ENCODE results near the gene METTL15. TPM values are rescaled to one million over a fixed set of nuclear protein-coding genes. Genes with fewer than 3 reads are reported as not detected.
"Not testable (repeated sequence)": the region's sequence is repeated elsewhere in the genome, so short reads cannot be mapped to it uniquely, and the experiment has no call there.

Gene METTL15
- total RNA-seq, 3 donors from 2014 or later: 9.8 to 30.3 (median 16.4) TPM

DNA sequence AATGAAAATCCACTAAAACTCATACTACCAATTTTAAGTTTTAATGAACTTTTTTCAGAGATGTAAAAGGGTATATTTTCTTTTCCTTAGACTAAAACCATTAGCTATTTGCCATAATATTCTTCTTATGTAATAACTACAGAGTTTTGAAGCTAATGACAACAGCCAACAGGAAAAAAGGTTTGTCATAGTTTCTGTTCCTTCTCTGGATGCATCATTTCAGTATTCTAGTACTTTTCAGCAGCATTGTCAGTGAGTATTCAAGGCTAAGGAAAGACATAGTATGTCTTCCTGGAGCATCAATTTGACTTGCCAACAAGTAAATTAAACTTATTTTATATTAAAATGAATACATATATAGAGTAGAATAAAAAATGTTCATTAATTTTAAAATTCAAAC is 166.0 kb downstream of the METTL15 start:
- H3K27me3 ChIP-seq: no peaks in the 10 kb centered on the region
- intact Hi-C loops (cut with DNase I; ENCODE audit: low total_unique reads): no loop called here
- no peak overlapping the region for H3K4me3 ChIP-seq
- H3K4me1 ChIP-seq: no peaks in the 10 kb centered on the region
- H3K36me3 ChIP-seq: no peaks in the 10 kb centered on the region
- H3K27ac ChIP-seq: no peak overlapping the region
- no peak for DNase-seq (ENCODE audit: low spot score in 2 of 2)
- H3K9me3 ChIP-seq: no peaks in the 10 kb centered on the region
- TF ChIP-seq, protein P1, sequence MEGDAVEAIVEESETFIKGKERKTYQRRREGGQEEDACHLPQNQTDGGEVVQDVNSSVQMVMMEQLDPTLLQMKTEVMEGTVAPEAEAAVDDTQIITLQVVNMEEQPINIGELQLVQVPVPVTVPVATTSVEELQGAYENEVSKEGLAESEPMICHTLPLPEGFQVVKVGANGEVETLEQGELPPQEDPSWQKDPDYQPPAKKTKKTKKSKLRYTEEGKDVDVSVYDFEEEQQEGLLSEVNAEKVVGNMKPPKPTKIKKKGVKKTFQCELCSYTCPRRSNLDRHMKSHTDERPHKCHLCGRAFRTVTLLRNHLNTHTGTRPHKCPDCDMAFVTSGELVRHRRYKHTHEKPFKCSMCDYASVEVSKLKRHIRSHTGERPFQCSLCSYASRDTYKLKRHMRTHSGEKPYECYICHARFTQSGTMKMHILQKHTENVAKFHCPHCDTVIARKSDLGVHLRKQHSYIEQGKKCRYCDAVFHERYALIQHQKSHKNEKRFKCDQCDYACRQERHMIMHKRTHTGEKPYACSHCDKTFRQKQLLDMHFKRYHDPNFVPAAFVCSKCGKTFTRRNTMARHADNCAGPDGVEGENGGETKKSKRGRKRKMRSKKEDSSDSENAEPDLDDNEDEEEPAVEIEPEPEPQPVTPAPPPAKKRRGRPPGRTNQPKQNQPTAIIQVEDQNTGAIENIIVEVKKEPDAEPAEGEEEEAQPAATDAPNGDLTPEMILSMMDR (IDR thresholded peaks at IDR 0.05): no peak
- no peak for TF ChIP-seq POLR2AphosphoS5 (IDR thresholded peaks at IDR 0.05)

DNA sequence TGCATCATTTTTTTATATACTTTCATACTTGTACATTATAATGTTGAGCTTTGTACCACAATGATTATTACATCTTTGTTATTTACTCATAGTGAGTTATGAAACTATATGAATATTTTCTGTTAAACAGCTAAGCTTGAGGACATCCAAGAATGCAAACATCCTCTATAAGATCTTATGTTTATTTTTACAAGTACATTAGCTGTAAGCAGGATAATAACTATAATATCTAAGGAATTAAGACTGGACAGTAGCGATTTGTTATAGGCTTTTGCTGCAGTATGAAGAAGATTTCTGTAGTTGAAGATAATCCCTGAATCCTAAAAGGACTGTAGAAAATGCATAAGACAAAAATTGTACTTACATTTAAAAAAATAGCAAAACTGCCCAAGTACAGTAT is 176.0 kb downstream of the METTL15 start:
- no peaks in the 10 kb centered on the region for H3K9me3 ChIP-seq
- H3K27me3 ChIP-seq: no peaks in the 10 kb centered on the region
- H3K4me1 ChIP-seq: no peaks in the 10 kb centered on the region
- H3K4me3 ChIP-seq: no peak overlapping the region
- no peak overlapping the region for H3K27ac ChIP-seq
- no peaks in the 10 kb centered on the region for H3K36me3 ChIP-seq
- no peak for DNase-seq (ENCODE audit: low spot score in 2 of 2)
- intact Hi-C loops (cut with DNase I; ENCODE audit: low total_unique reads): no loop called here
- TF ChIP-seq POLR2A (IDR thresholded peaks at IDR 0.05) (no peak), POLR2AphosphoS5 (IDR thresholded peaks at IDR 0.05) (no peak)
- TF ChIP-seq, protein P1 (IDR thresholded peaks at IDR 0.05): no peak

DNA sequence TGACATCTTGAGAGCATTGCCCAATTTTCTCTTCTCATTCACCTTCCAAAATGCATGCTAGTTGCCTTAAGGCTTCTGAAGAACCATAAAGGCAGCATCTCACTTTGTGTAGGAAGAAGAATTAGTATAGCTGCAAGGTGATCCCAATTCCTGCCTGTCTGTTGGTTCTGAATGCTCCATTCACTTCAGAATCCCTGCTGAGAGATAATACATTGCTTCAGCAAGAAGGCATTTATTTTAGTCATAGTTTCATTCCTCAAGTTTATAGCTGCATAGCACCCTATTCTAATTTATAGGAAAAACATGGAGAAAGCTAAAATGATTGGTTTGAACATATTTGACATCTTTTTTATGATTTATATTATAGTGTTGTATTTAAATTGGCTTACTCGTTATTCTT is 181.3 kb downstream of the METTL15 start:
- DNase-seq (ENCODE audit: low spot score in 2 of 2): no peak
- Histone ChIP-seq H3K36me3 (no peaks in the 10 kb centered on the region), H3K4me1 (no peaks in the 10 kb centered on the region), H3K4me3 (no peak overlapping the region), H3K27ac (no peak overlapping the region), H3K9me3 (no peaks in the 10 kb centered on the region), H3K27me3 (no peaks in the 10 kb centered on the region)
- intact Hi-C loops (cut with DNase I; ENCODE audit: low total_unique reads): no loop called here
- TF ChIP-seq, protein P1 (IDR thresholded peaks at IDR 0.05): no peak
- TF ChIP-seq POLR2AphosphoS5 (IDR thresholded peaks at IDR 0.05) (no peak), POLR2A (IDR thresholded peaks at IDR 0.05) (no peak)

DNA sequence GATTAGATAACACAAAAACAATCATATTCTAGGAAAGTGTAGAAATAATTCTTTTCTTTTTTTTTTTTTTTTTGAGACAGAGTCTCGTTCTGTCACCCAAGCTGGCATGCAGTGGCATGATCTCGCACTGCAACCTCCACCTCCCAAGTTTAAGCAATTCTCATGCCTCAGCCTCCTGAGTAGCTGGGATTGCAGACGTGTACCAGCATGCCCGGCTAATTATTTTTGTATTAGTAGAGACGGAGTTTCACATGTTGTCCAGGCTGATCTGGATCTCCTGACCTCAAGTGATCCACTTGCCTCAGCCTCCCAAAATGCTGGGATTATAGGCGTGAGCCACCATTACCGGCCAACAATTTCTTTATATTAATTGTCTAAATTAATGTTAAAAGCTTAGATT is 182.8 kb downstream of the METTL15 start:
- H3K36me3 ChIP-seq; DNase-seq (ENCODE audit: low spot score in 2 of 2); H3K4me1 ChIP-seq; H3K9me3 ChIP-seq; intact Hi-C loops (cut with DNase I; ENCODE audit: low total_unique reads); H3K27ac ChIP-seq; H3K4me3 ChIP-seq; H3K27me3 ChIP-seq: not testable (repeated sequence)

DNA sequence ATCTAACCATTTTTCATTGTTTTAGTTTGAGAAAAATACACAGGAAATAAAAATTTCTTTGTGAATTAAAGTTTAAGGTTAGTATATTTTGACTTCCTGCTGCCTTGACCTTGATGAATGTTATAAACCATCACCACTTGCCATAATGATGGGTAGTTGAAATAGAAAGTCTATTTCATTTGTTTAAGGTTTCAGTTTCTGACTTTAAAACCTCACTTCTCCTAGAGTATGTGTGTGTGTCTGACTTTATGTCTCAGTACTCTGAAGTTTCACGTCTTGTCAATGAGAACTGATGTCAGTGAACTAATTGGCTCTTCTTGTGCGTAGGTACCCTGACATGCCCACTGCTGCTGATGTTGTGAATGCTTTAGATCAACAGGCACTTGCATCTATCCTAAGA is 188.2 kb downstream of the METTL15 start:
- TF ChIP-seq, protein P1 (IDR thresholded peaks at IDR 0.05): no peak
- TF ChIP-seq POLR2AphosphoS5 (IDR thresholded peaks at IDR 0.05) (no peak), POLR2A (IDR thresholded peaks at IDR 0.05) (no peak)
- DNase-seq (ENCODE audit: low spot score in 2 of 2): no peak
- Histone ChIP-seq H3K36me3 (no peaks in the 10 kb centered on the region), H3K4me1 (no peaks in the 10 kb centered on the region), H3K9me3 (no peaks in the 10 kb centered on the region), H3K27ac (no peak overlapping the region), H3K4me3 (no peak overlapping the region), H3K27me3 (no peaks in the 10 kb centered on the region)
- intact Hi-C loops (cut with DNase I; ENCODE audit: low total_unique reads): no loop called here

DNA sequence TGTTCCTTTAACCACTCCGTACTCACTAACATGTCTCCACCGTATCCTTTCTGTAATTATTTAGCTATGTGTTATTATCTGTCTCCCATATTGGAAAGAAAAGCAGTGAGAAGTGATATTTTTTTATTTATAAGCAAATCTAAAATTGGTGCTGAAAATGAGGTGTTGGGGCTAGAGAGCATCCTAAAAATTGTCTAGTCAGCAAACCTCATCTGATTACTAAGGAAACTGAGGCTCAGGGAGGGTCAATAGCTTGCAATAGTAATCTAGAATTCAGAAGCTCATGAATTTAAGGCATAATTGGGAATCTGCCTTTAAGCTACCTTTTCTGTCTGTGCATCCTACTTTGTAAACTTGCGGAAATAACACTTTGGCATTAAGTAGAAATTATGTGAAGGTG is 190.0 kb downstream of the METTL15 start:
- Histone ChIP-seq H3K27me3 (no peaks in the 10 kb centered on the region), H3K9me3 (no peaks in the 10 kb centered on the region), H3K36me3 (no peaks in the 10 kb centered on the region), H3K4me3 (no peak overlapping the region), H3K4me1 (no peaks in the 10 kb centered on the region), H3K27ac (no peak overlapping the region)
- TF ChIP-seq POLR2AphosphoS5 (IDR thresholded peaks at IDR 0.05) (no peak), POLR2A (IDR thresholded peaks at IDR 0.05) (no peak)
- TF ChIP-seq, protein P1 (IDR thresholded peaks at IDR 0.05): no peak
- DNase-seq (ENCODE audit: low spot score in 2 of 2): no peak
- intact Hi-C loops (cut with DNase I; ENCODE audit: low total_unique reads): no loop called here

Measured in breast epithelium (tissue), 4 donors.